Lung (tissue), 12 donors: ENCODE measurements around the gene PLPPR1. TPM values are rescaled to one million over a fixed set of nuclear protein-coding genes. Genes with fewer than 3 reads are reported as not detected.

Experiments
- ATAC-seq: fragments of 200-7000 bp; cut with Tn5 transposase; one replicate; pipeline ENCODE4 v1.9.1; 2020; ENCODE audit warnings: moderate number of reproducible peaks; ENCODE audit not compliant: insufficient read depth, low FRiP score
- DNase-seq, 3 donors: peaks; one replicate each; pipeline ENCODE4 v3.0.0-alpha.2; 2013 to 2017
- H3K27ac ChIP-seq, 2 donors: one replicate each; pipeline ENCODE4 v1.5.1; 2013; ENCODE audit warnings: mild to moderate bottlenecking in 2 of 2, moderate library complexity in 2 of 2, control low read depth in 1 of 2, inconsistent platforms in 1 of 2, low read depth in 1 of 2, low read length in 1 of 2
- H3K27me3 ChIP-seq, 3 donors: one replicate each; pipeline ENCODE4 v1.5.1; 2013; ENCODE audit warnings: low read length in 2 of 3; ENCODE audit not compliant: control insufficient read depth in 3 of 3, insufficient read depth in 3 of 3
- H3K36me3 ChIP-seq, 4 donors: one replicate each; pipeline ENCODE4 v1.5.1; 2013; ENCODE audit warnings: low read length in 4 of 4, mild to moderate bottlenecking in 1 of 4, moderate library complexity in 1 of 4; ENCODE audit not compliant: control insufficient read depth in 4 of 4, insufficient read depth in 4 of 4
- H3K4me1 ChIP-seq, 5 donors: one replicate each; pipeline ENCODE4 v1.5.1; 2013; ENCODE audit warnings: low read length in 5 of 5, mild to moderate bottlenecking in 2 of 5, moderate library complexity in 1 of 5; ENCODE audit not compliant: control insufficient read depth in 5 of 5, insufficient read depth in 5 of 5
- H3K4me3 ChIP-seq: one replicate; pipeline ENCODE4 v1.5.1; 2013; ENCODE audit warnings: mild to moderate bottlenecking, control low read depth, moderate library complexity
- H3K9ac ChIP-seq, 2 donors: one replicate each; pipeline ENCODE4 v1.5.1; 2013; ENCODE audit warnings: low read length in 2 of 2, control low read depth in 1 of 2; ENCODE audit not compliant: insufficient read depth in 1 of 2
- H3K9me3 ChIP-seq, 4 donors: one replicate each; pipeline ENCODE4 v1.5.1; 2013; ENCODE audit warnings: low read length in 3 of 4, mild to moderate bottlenecking in 1 of 4, moderate library complexity in 1 of 4; ENCODE audit not compliant: control insufficient read depth in 4 of 4, insufficient read depth in 3 of 4
- CTCF ChIP-seq: IDR thresholded peaks from 2 replicates; pipeline ENCODE4 v1.5.1; 2012; ENCODE audit warnings: mild to moderate bottlenecking; ENCODE audit errors: control extremely low read depth, extremely low read depth
- WGBS, 2 donors: extraction: QIAGEN DNeasy Blood & Tissue Kit; methylation state at CpG; one replicate each; pipeline ENCODE4 v1.1.7; 2013; 5-methylcytosine and 5-hydroxymethylcytosine counted together
- polyA plus RNA-seq, 2 donors: library from polyadenylated mRNA; stranded (reverse); fragments of 200-250 nt; gene quantifications; one replicate each; pipeline ENCODE4 v1.2.1, GENCODE V29; 2013
- total RNA-seq, 2 donors: library from RNA; depleted of rRNA in 1 of 2; stranded (reverse); fragments of >200 nt in 1 of 2; gene quantifications; one replicate each; pipeline ENCODE4 v1.2.1, GENCODE V29; 2014 to 2021
- donor health status: control.
- donor health status: control.
- donor health status: Bipolar disorder and iron deficiency.
- donor health status: healthy.
- donor health status: DM: yes; HTN: yes; CAD: no.

PLPPR1 gene
- total and polyA plus RNA-seq, 4 donors: 0.91 to 8.4 (median 3.7) TPM

GRCh38 chr9:101354765-101355708, 326.5 kb downstream of the PLPPR1 start:
- no peaks in the 10 kb centered on the region for H3K4me1 ChIP-seq
- no peaks in the 10 kb centered on the region for H3K36me3 ChIP-seq
- H3K9me3 ChIP-seq: no peaks in the 10 kb centered on the region
- no peak for TF ChIP-seq CTCF
- no peak for DNase-seq
- no peak overlapping the region for H3K4me3 ChIP-seq
- H3K9ac ChIP-seq: no peak overlapping the region
- 68 to 73% methylated on average over 7 of the region's 7 CpGs for WGBS, 2 donors
- no peaks in the 10 kb centered on the region for H3K27me3 ChIP-seq
- no peak overlapping the region for H3K27ac ChIP-seq
- ATAC-seq: no peak

- H3K4me3 ChIP-seq: no peak overlapping the region
- no peak for ATAC-seq
- DNase-seq: no peak
- H3K9me3 ChIP-seq: no peaks in the 10 kb centered on the region
- no peaks in the 10 kb centered on the region for H3K4me1 ChIP-seq
- no peak overlapping the region for H3K9ac ChIP-seq
- no peaks in the 10 kb centered on the region for H3K27me3 ChIP-seq
- no peak for TF ChIP-seq CTCF
- 33 to 46% methylated on average over 1 of the region's 1 CpG for WGBS, 2 donors
- H3K27ac ChIP-seq: no peak overlapping the region
- no peaks in the 10 kb centered on the region for H3K36me3 ChIP-seq
These were observed 328.1 kb downstream of the PLPPR1 start for GRCh38 chr9:101356619-101357018.

GRCh38 chr9:101359679-101360078, 331.2 kb downstream of the PLPPR1 start:
- H3K4me3 ChIP-seq: no peak overlapping the region
- DNase-seq: no peak
- H3K9me3 ChIP-seq: no peaks in the 10 kb centered on the region
- H3K27me3 ChIP-seq: no peaks in the 10 kb centered on the region
- WGBS, 2 donors: 75 to 84% methylated on average over 1 of the region's 1 CpG
- no peaks in the 10 kb centered on the region for H3K36me3 ChIP-seq
- ATAC-seq: no peak
- no peak overlapping the region for H3K27ac ChIP-seq
- H3K9ac ChIP-seq: no peak overlapping the region
- no peaks in the 10 kb centered on the region for H3K4me1 ChIP-seq
- no peak for TF ChIP-seq CTCF
